Natural killer cell (primary cell): Measurements from ENCODE around the gene PCBP4. TPM values are rescaled to one million over a fixed set of nuclear protein-coding genes. Genes with fewer than 3 reads are reported as not detected.
A peak's percentile ranks its signal among the peaks of the same experiment; 100 is the strongest.

Experiments
- ATAC-seq, 3 donors: fragments of 150-1000 bp in 2 of 3; fragments of 200-7000 bp in 1 of 3; cut with Tn5 transposase; 1 replicate in 1 of 3; 2 replicates in 2 of 3; pipeline ENCODE4 v1.10.0; 2021; ENCODE audit warnings: mild to moderate bottlenecking in 2 of 3, moderate library complexity in 2 of 3
- DNase-seq, 2 donors: peaks; one replicate each; pipeline versions ENCODE4 v3.0.0 to v3.0.0-alpha.2; 2013 to 2021; ENCODE audit warnings: mixed read lengths in 1 of 2
- H3K27ac ChIP-seq: one replicate; pipeline ENCODE4 v1.5.1; 2013; ENCODE audit warnings: mild to moderate bottlenecking, low read length
- H3K27me3 ChIP-seq: one replicate; pipeline ENCODE4 v1.6.1; 2013; ENCODE audit warnings: low read length; ENCODE audit not compliant: control insufficient read depth, insufficient read depth
- H3K36me3 ChIP-seq: one replicate; pipeline ENCODE4 v1.6.1; 2013; ENCODE audit warnings: low read length; ENCODE audit not compliant: control insufficient read depth, insufficient read depth
- H3K4me1 ChIP-seq: one replicate; pipeline ENCODE4 v1.6.1; 2013; ENCODE audit warnings: low read length; ENCODE audit not compliant: control insufficient read depth, insufficient read depth
- H3K4me3 ChIP-seq: one replicate; pipeline ENCODE4 v1.5.1; 2013; ENCODE audit warnings: low read length
- H3K9me3 ChIP-seq: one replicate; pipeline ENCODE4 v1.6.1; 2013; ENCODE audit warnings: low read length; ENCODE audit not compliant: control insufficient read depth, insufficient read depth
- H3K27ac Mint-ChIP-seq, 2 donors: one replicate each; pipeline ENCODE4 v1.8.0; 2022; ENCODE audit warnings: mild to moderate bottlenecking in 2 of 2, mixed read lengths in 2 of 2, moderate library complexity in 1 of 2
- H3K27me3 Mint-ChIP-seq, 2 donors: one replicate each; pipeline ENCODE4 v1.8.0; 2022; ENCODE audit warnings: low read depth in 2 of 2, mixed read lengths in 2 of 2
- H3K36me3 Mint-ChIP-seq: one replicate; pipeline ENCODE4 v1.8.0; 2022; ENCODE audit warnings: mixed read lengths
- H3K4me1 Mint-ChIP-seq, 2 donors: one replicate each; pipeline ENCODE4 v1.8.0; 2022; ENCODE audit warnings: mixed read lengths in 2 of 2
- H3K4me3 Mint-ChIP-seq: one replicate; pipeline ENCODE4 v1.8.0; 2022; ENCODE audit warnings: mild to moderate bottlenecking, moderate library complexity, mixed read lengths
- H3K9me3 Mint-ChIP-seq, 2 donors: one replicate each; pipeline ENCODE4 v1.8.0; 2022; ENCODE audit warnings: mixed read lengths in 2 of 2
- CTCF ChIP-seq: fragments of 200-600 bp; IDR thresholded peaks from one replicate; pipeline ENCODE4 v1.8.0; 2022; ENCODE audit warnings: antibody characterized with exemption
- WGBS: methylation state at CpG from one replicate; pipeline ENCODE4 v1.1.7; 2013; ENCODE audit warnings: missing lambda C conversion rate; ENCODE audit not compliant: insufficient coverage; 5-methylcytosine and 5-hydroxymethylcytosine counted together
- intact Hi-C: fragments of 100-400 bp; cut with micrococcal nuclease; formaldehyde crosslinking; loops from one replicate; pipeline ENCODE4 v1.14.2; 2022
- total RNA-seq, 4 donors: library from RNA; stranded (reverse); fragments of 120-200 nt in 1 of 4; gene quantifications; one replicate each; pipeline versions ENCODE4 v1.2.3 to v1.2.4, GENCODE V29; 2013 to 2022

The PCBP4 gene
- total RNA-seq, 3 donors from 2014 or later (not counting 1 experiment from before 2014, with no cell fraction given), result 15.0 to 24.7 (median 18.4) TPM

- under 1% methylated on average over 68 of the region's 68 CpGs for WGBS
- Histone ChIP-seq H3K9me3 (no peaks in the 10 kb centered on the region), H3K4me1 (peaks cover 29% of the 10 kb centered on the region), H3K27me3 (no peaks in the 10 kb centered on the region), H3K4me3 (peak within 1 kb of the TSS; percentile 64), H3K36me3 (peaks cover 2% of the 10 kb centered on the region), H3K27ac (peak within 1 kb of the TSS; percentile 78)
- H3K27ac Mint-ChIP-seq, result peak within 1 kb of the TSS; percentile 88 to 98
- no peak for TF ChIP-seq CTCF
- no peaks in the 10 kb centered on the region for H3K36me3 Mint-ChIP-seq
- ATAC-seq (peak; percentile 76 to 85 (median 84)), DNase-seq (peak; percentile 63 to 77)
- no peaks in the 10 kb centered on the region for H3K27me3 Mint-ChIP-seq
- peak within 1 kb of the TSS; percentile 92 for H3K4me3 Mint-ChIP-seq
- no peaks in the 10 kb centered on the region for H3K9me3 Mint-ChIP-seq
- H3K4me1 Mint-ChIP-seq, result peaks cover 14 to 28% of the 10 kb centered on the region in 2 donors
- intact Hi-C loops, result loop anchor here (1.0 kb wide), 1 partner anchor 9 kb away; the partner anchor contains the start of gene ABHD14B
These were observed 15.8 kb upstream of the PCBP4 start, which contains the start of gene ACY1 for GRCh38 chr3:51982838-51983577. Gene ACY1, plus strand, starts transcription at chr3:51983535. Its CDS starts 530 bp downstream, at chr3:51984065.

GRCh38 chr3:51982352-51982837 is 15.1 kb upstream of the PCBP4 start:
- Histone ChIP-seq H3K4me3 (peak overlapping the region; percentile 64), H3K27ac (peak overlapping the region; percentile 78), H3K27me3 (no peaks in the 10 kb centered on the region), H3K36me3 (peaks cover 2% of the 10 kb centered on the region), H3K4me1 (peaks cover 35% of the 10 kb centered on the region), H3K9me3 (no peaks in the 10 kb centered on the region)
- peak; percentile 35 to 62 for DNase-seq
- H3K36me3 Mint-ChIP-seq, result no peaks in the 10 kb centered on the region
- ATAC-seq, result peak; percentile 27 to 55 (median 34)
- peak overlapping the region; percentile 88 to 98 for H3K27ac Mint-ChIP-seq
- peaks cover 14 to 30% of the 10 kb centered on the region in 2 donors for H3K4me1 Mint-ChIP-seq
- H3K27me3 Mint-ChIP-seq, result no peaks in the 10 kb centered on the region
- peak overlapping the region; percentile 92 for H3K4me3 Mint-ChIP-seq
- intact Hi-C loops, result loop anchor here (1.0 kb wide), 1 partner anchor 8 kb away; the partner anchor contains the start of gene ABHD14B
- WGBS, result 5% methylated on average over 4 of the region's 4 CpGs
- TF ChIP-seq CTCF, result peak; percentile 58
- no peaks in the 10 kb centered on the region for H3K9me3 Mint-ChIP-seq

GRCh38 chr3:51980253-51980652 is 13.0 kb upstream of the PCBP4 start:
- peaks cover 27 to 46% of the 10 kb centered on the region in 2 donors for H3K4me1 Mint-ChIP-seq

More at GRCh38 chr3:51980253-51980652, 13.0 kb upstream of the PCBP4 start:
- H3K27ac ChIP-seq, result no peak overlapping the region
- Mint-ChIP-seq H3K27ac (no peak overlapping the region), H3K4me3 (no peak overlapping the region), H3K27me3 (no peaks in the 10 kb centered on the region), H3K9me3 (no peaks in the 10 kb centered on the region), H3K36me3 (no peaks in the 10 kb centered on the region)
- no peak for ATAC-seq
- intact Hi-C loops, result no loop called here
- no peak overlapping the region for H3K4me3 ChIP-seq
- H3K36me3 ChIP-seq, result peaks cover 2% of the 10 kb centered on the region
- H3K27me3 ChIP-seq, result no peaks in the 10 kb centered on the region
- no peak for DNase-seq
- TF ChIP-seq CTCF, result no peak
- peaks cover 52% of the 10 kb centered on the region for H3K4me1 ChIP-seq
- no peaks in the 10 kb centered on the region for H3K9me3 ChIP-seq
- 99% methylated on average over 9 of the region's 10 CpGs for WGBS
